Erythroblast (primary cell): ENCODE measurements around the gene PC.

ENCODE experiments used
- DNase-seq, 2 experiments: peaks; one replicate each; lab custom pipeline; 2025; lab: John Stamatoyannopoulos, UW
- GATA1 ChIP-seq: IDR thresholded peaks from 2 replicates; pipeline ENCODE4 v1.6.1; 2011; ENCODE audit warnings: low read depth, mild to moderate bottlenecking, control low read depth, low read length, moderate library complexity
- POLR2A ChIP-seq: IDR thresholded peaks from 2 replicates; pipeline ENCODE4 v1.6.1; 2011; ENCODE audit warnings: mild to moderate bottlenecking, low read length

PC gene

GRCh38 chr11:66920978-66921784 is 37.0 kb downstream of the PC start:
- TF ChIP-seq POLR2A = no peak
- no peak for TF ChIP-seq GATA1
- DNase-seq = no peak

- no peak for TF ChIP-seq POLR2A
- TF ChIP-seq GATA1 = no peak
- no peak for DNase-seq
Observed at GRCh38 chr11:66919923-66920322, 38.3 kb downstream of the PC start.

- no peak for DNase-seq
- TF ChIP-seq POLR2A (no peak), GATA1 (no peak)
Observed at GRCh38 chr11:66918741-66919140, 39.4 kb downstream of the PC start.

GRCh38 chr11:66915866-66916265 is 42.3 kb downstream of the PC start:
- TF ChIP-seq GATA1 (no peak), POLR2A (no peak)
- no peak for DNase-seq

GRCh38 chr11:66915046-66915832 is 42.9 kb downstream of the PC start:
- no peak for TF ChIP-seq GATA1
- TF ChIP-seq POLR2A = peak; percentile 68
- DNase-seq = peak; percentile 59 to 79

GRCh38 chr11:66914505-66914904 is 43.7 kb downstream of the PC start:
- no peak for TF ChIP-seq POLR2A
- TF ChIP-seq GATA1 = no peak
- no peak for DNase-seq

- DNase-seq = no peak
- TF ChIP-seq POLR2A (no peak), GATA1 (no peak)
Observed at GRCh38 chr11:66912911-66913310, 45.3 kb downstream of the PC start.

- TF ChIP-seq POLR2A (no peak), GATA1 (no peak)
Observed at GRCh38 chr11:66912361-66912760, 45.8 kb downstream of the PC start.

GRCh38 chr11:66910669-66911068 is 47.5 kb downstream of the PC start:
- TF ChIP-seq GATA1 = no peak
- no peak for TF ChIP-seq POLR2A
- DNase-seq = no peak

More at GRCh38 chr11:66912361-66912760, 45.8 kb downstream of the PC start:
- no peak for DNase-seq

- TF ChIP-seq GATA1 (no peak), POLR2A (no peak)
- no peak for DNase-seq
Observed at GRCh38 chr11:66910016-66910415, 48.2 kb downstream of the PC start.

- no peak for DNase-seq
- TF ChIP-seq POLR2A = no peak
- TF ChIP-seq GATA1 = no peak
Observed at GRCh38 chr11:66909181-66909580, 49.0 kb downstream of the PC start.

- TF ChIP-seq POLR2A (peak; percentile 73), GATA1 (no peak)
- peak; percentile 17 to 46 for DNase-seq
Observed at GRCh38 chr11:66907751-66908630, 50.2 kb downstream of the PC start.

- no peak for TF ChIP-seq GATA1
- no peak for TF ChIP-seq POLR2A
- DNase-seq = no peak
Observed at GRCh38 chr11:66906061-66906733, 52.0 kb downstream of the PC start.
